ENCODE measurements around the gene NRAP.

DNA sequence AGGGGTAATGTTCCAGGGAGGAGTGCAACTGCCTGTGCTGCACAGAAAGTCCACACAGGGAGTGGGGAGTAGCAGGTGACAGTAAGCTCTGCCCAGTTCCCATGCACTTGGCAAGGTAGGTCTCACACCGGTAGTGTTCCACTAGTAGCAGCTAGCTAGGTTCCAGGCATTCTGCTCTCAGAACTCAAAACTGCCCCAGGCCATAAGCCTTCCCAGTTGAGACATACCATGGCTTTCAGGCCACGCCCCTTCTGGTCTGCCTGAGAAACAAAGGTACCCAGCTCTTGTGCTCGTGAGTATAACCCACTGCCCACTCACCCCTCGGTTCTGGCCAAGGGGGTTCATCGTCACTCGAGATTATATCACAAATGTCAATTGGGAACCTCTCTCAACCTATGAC is 28.4 kb upstream of the NRAP start:
- TF ChIP-seq, protein P1, sequence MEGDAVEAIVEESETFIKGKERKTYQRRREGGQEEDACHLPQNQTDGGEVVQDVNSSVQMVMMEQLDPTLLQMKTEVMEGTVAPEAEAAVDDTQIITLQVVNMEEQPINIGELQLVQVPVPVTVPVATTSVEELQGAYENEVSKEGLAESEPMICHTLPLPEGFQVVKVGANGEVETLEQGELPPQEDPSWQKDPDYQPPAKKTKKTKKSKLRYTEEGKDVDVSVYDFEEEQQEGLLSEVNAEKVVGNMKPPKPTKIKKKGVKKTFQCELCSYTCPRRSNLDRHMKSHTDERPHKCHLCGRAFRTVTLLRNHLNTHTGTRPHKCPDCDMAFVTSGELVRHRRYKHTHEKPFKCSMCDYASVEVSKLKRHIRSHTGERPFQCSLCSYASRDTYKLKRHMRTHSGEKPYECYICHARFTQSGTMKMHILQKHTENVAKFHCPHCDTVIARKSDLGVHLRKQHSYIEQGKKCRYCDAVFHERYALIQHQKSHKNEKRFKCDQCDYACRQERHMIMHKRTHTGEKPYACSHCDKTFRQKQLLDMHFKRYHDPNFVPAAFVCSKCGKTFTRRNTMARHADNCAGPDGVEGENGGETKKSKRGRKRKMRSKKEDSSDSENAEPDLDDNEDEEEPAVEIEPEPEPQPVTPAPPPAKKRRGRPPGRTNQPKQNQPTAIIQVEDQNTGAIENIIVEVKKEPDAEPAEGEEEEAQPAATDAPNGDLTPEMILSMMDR (IDR thresholded peaks at IDR 0.05) = no peak
- TF ChIP-seq POLR2A (IDR thresholded peaks at IDR 0.05) = no peak
